Thymus (tissue), 11 donors: ENCODE results near the gene ALG11. TPM values are rescaled to one million over a fixed set of nuclear protein-coding genes. Genes with fewer than 3 reads are reported as not detected.

Source experiments
- DNase-seq, 9 donors: peaks; one replicate each; pipeline ENCODE4 v3.0.0-alpha.2; 2013; ENCODE audit warnings: low spot score in 9 of 9, low read depth in 6 of 9, missing footprints in 1 of 9
- H3K27ac ChIP-seq, 2 donors: one replicate each; pipeline ENCODE4 v1.5.1; 2013; ENCODE audit warnings: control low read depth in 1 of 2, low read depth in 1 of 2, low read length in 1 of 2, mild to moderate bottlenecking in 1 of 2, moderate library complexity in 1 of 2
- H3K27me3 ChIP-seq, 2 donors: one replicate each; pipeline ENCODE4 v1.5.1; 2013; ENCODE audit warnings: low read length in 1 of 2; ENCODE audit not compliant: control insufficient read depth in 2 of 2, insufficient read depth in 1 of 2
- H3K36me3 ChIP-seq, 2 donors: one replicate each; pipeline ENCODE4 v1.5.1; 2013; ENCODE audit warnings: low read length in 1 of 2, mild to moderate bottlenecking in 1 of 2, moderate library complexity in 1 of 2; ENCODE audit not compliant: control insufficient read depth in 2 of 2, insufficient read depth in 2 of 2
- H3K4me1 ChIP-seq, 2 donors: one replicate each; pipeline ENCODE4 v1.5.1; 2013; ENCODE audit warnings: low read length in 2 of 2; ENCODE audit not compliant: control insufficient read depth in 2 of 2, insufficient read depth in 2 of 2
- H3K4me3 ChIP-seq, 2 donors: one replicate each; pipeline ENCODE4 v1.5.1; 2013; ENCODE audit warnings: low read length in 2 of 2, control low read depth in 1 of 2, mild to moderate bottlenecking in 1 of 2
- H3K9me3 ChIP-seq, 2 donors: one replicate each; pipeline ENCODE4 v1.5.1; 2013; ENCODE audit warnings: low read length in 1 of 2, mild to moderate bottlenecking in 1 of 2; ENCODE audit not compliant: control insufficient read depth in 2 of 2, insufficient read depth in 1 of 2
- WGBS: extraction: QIAGEN DNeasy Blood & Tissue Kit; methylation state at CpG from one replicate; pipeline ENCODE4 v1.1.7; 2013; 5-methylcytosine and 5-hydroxymethylcytosine counted together
- polyA plus RNA-seq: library from polyadenylated mRNA; stranded (reverse); fragments of 200-250 nt; gene quantifications from one replicate; pipeline ENCODE4 v1.2.3, GENCODE V29; 2013
- total RNA-seq: library from RNA; stranded (reverse); fragments of 120-200 nt; gene quantifications from one replicate; pipeline ENCODE4 v1.2.4, GENCODE V29; 2013
- donor health status: healthy.

Gene ALG11
- total and polyA plus RNA-seq, 2 donors, result 9.2 to 11.1 TPM

- Histone ChIP-seq H3K4me3 (no peak overlapping the region), H3K27ac (no peak overlapping the region), H3K4me1 (peaks cover 0 to 7% of the 10 kb centered on the region in 2 donors), H3K36me3 (no peaks in the 10 kb centered on the region), H3K27me3 (no peaks in the 10 kb centered on the region), H3K9me3 (no peaks in the 10 kb centered on the region)
- 59% methylated on average over 9 of the region's 9 CpGs for WGBS
- DNase-seq, result no peak
Measured at GRCh38 chr13:51995677-51996551, 16.3 kb upstream of the ALG11 start.

- H3K4me1 ChIP-seq, result peaks cover 0 to 7% of the 10 kb centered on the region in 2 donors
- no peak overlapping the region for H3K27ac ChIP-seq
- no peak for DNase-seq
- WGBS, result 96% methylated on average over 4 of the region's 4 CpGs
- no peaks in the 10 kb centered on the region for H3K9me3 ChIP-seq
- H3K36me3 ChIP-seq, result no peaks in the 10 kb centered on the region
- no peaks in the 10 kb centered on the region for H3K27me3 ChIP-seq
- no peak overlapping the region for H3K4me3 ChIP-seq
Measured at GRCh38 chr13:51996641-51997040, 15.6 kb upstream of the ALG11 start.

- WGBS, result over 99% methylated on average over 2 of the region's 2 CpGs
- Histone ChIP-seq H3K36me3 (no peaks in the 10 kb centered on the region), H3K27me3 (no peaks in the 10 kb centered on the region), H3K9me3 (no peaks in the 10 kb centered on the region), H3K4me1 (peaks cover 0 to 7% of the 10 kb centered on the region in 2 donors), H3K4me3 (no peak overlapping the region), H3K27ac (no peak overlapping the region)
- no peak for DNase-seq
Measured at GRCh38 chr13:51997186-51997585, 15.0 kb upstream of the ALG11 start.

- WGBS, result 95% methylated on average over 8 of the region's 8 CpGs
- no peak for DNase-seq
- Histone ChIP-seq H3K36me3 (no peaks in the 10 kb centered on the region), H3K4me1 (peaks cover 0 to 7% of the 10 kb centered on the region in 2 donors), H3K27ac (no peak overlapping the region), H3K27me3 (no peaks in the 10 kb centered on the region), H3K9me3 (no peaks in the 10 kb centered on the region), H3K4me3 (no peak overlapping the region)
Measured at GRCh38 chr13:51997641-51998330, 14.4 kb upstream of the ALG11 start.

GRCh38 chr13:51998723-51999509 lies 13.3 kb upstream of the ALG11 start:
- Histone ChIP-seq H3K36me3 (no peaks in the 10 kb centered on the region), H3K27me3 (no peaks in the 10 kb centered on the region), H3K9me3 (no peaks in the 10 kb centered on the region), H3K4me1 (peaks cover 0 to 7% of the 10 kb centered on the region in 2 donors), H3K27ac (no peak overlapping the region), H3K4me3 (no peak overlapping the region)
- WGBS, result 84% methylated on average over 6 of the region's 6 CpGs
- DNase-seq, result no peak

- Histone ChIP-seq H3K4me1 (peaks cover 0 to 7% of the 10 kb centered on the region in 2 donors), H3K9me3 (no peaks in the 10 kb centered on the region), H3K27me3 (no peaks in the 10 kb centered on the region), H3K27ac (no peak overlapping the region), H3K4me3 (no peak overlapping the region), H3K36me3 (no peaks in the 10 kb centered on the region)
- whole genome bisulfite sequencing, result 94% methylated on average over 13 of the region's 13 CpGs
- no peak for DNase-seq
Measured at GRCh38 chr13:51999510-51999911, 12.7 kb upstream of the ALG11 start.

GRCh38 chr13:51999921-52000320 lies 12.3 kb upstream of the ALG11 start:
- H3K27ac ChIP-seq, result no peak overlapping the region
- no peak overlapping the region for H3K4me3 ChIP-seq
- DNase-seq, result no peak
- WGBS, result 92% methylated on average over 1 of the region's 1 CpG
- H3K4me1 ChIP-seq, result peaks cover 0 to 7% of the 10 kb centered on the region in 2 donors
- no peaks in the 10 kb centered on the region for H3K36me3 ChIP-seq
- no peaks in the 10 kb centered on the region for H3K27me3 ChIP-seq
- H3K9me3 ChIP-seq, result no peaks in the 10 kb centered on the region

GRCh38 chr13:52001120-52001731 lies 11.0 kb upstream of the ALG11 start:
- WGBS, result 69% methylated on average over 3 of the region's 3 CpGs

More at GRCh38 chr13:52001120-52001731, 11.0 kb upstream of the ALG11 start:
- H3K9me3 ChIP-seq, result no peaks in the 10 kb centered on the region
- H3K36me3 ChIP-seq, result no peaks in the 10 kb centered on the region
- DNase-seq, result peak in 3 of 9 donors; percentile 13 to 50 (median 33)
- H3K4me1 ChIP-seq, result peaks cover 0 to 7% of the 10 kb centered on the region in 2 donors
- H3K4me3 ChIP-seq, result no peak overlapping the region
- H3K27ac ChIP-seq, result no peak overlapping the region
- H3K27me3 ChIP-seq, result no peaks in the 10 kb centered on the region
